ENCODE data around the gene ICE1.

GRCh38 chr5:5460311-5460710 is 37.8 kb downstream of the ICE1 start:
- TF ChIP-seq REST (IDR thresholded peaks at IDR 0.05; ENCODE audit: insufficient read depth in 1 of 2, low read depth in 2 of 2, low read length in 2 of 2): no peak
- TF ChIP-seq POLR2AphosphoS5 (IDR thresholded peaks at IDR 0.05; ENCODE audit: low read depth, low read length): no peak
- TF ChIP-seq FOXP2 (optimal IDR thresholded peaks at IDR 0.05; ENCODE audit: borderline replicate concordance, extremely low read depth, extremely low read length, insufficient read depth): no peak
- no peak for TF ChIP-seq SIN3A (IDR thresholded peaks at IDR 0.05; ENCODE audit: borderline replicate concordance, insufficient read depth, low read length)
- no peak for TF ChIP-seq TAF1 (IDR thresholded peaks at IDR 0.05; ENCODE audit: borderline replicate concordance, insufficient read depth, low read length)
